ENCODE data around the gene AKAP13. TPM values are rescaled to one million over a fixed set of nuclear protein-coding genes. Genes with fewer than 3 reads are reported as not detected.

Gene AKAP13
- polyA plus RNA-seq, 1 donor from 2014 or later, result 10.0 TPM

DNA sequence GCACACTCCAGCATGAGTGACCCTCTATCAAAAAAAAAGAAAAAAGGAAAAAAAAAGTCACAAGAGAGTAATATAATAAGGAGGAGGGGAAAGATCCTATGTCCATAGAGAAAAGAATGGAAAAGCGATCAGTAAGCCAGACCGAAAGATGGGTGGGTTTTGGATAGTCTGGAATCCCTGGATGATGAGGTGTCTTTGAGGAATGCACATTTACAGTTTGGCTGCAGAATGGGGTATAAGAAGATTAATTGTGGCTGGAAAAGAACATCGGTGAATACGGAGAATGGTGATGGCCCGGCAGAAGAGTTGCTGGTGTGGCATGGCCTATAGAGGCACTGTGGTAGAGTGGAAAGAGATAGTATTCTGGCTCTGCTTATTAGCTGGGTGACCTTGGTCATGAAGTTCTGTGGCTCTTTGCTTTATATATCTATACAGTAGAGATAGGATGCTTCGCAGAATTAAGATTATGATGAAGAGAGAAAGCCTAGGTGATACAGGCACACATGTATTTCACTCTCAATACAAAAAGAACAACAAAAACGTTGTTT is 187.9 kb downstream of the AKAP13 start:
- no peaks in the 10 kb centered on the region for H3K9me2 ChIP-seq (ENCODE audit: insufficient read depth, low read length)
- peaks cover 3% of the 10 kb centered on the region for H3F3A ChIP-seq (ENCODE audit: insufficient read depth, low read length, poor library complexity, severe bottlenecking)
- no peaks in the 10 kb centered on the region for H3K9me3 ChIP-seq (ENCODE audit: low read length)
- H3K4me2 ChIP-seq (ENCODE audit: low read length), result no peak overlapping the region
- no peak overlapping the region for H2AFZ ChIP-seq (ENCODE audit: low read depth, low read length)
- no peak overlapping the region for H3K27ac ChIP-seq (ENCODE audit: low read length)
- TF ChIP-seq TAF1 (IDR thresholded peaks at IDR 0.05; ENCODE audit: low read depth), result no peak
- TF ChIP-seq, protein P1, sequence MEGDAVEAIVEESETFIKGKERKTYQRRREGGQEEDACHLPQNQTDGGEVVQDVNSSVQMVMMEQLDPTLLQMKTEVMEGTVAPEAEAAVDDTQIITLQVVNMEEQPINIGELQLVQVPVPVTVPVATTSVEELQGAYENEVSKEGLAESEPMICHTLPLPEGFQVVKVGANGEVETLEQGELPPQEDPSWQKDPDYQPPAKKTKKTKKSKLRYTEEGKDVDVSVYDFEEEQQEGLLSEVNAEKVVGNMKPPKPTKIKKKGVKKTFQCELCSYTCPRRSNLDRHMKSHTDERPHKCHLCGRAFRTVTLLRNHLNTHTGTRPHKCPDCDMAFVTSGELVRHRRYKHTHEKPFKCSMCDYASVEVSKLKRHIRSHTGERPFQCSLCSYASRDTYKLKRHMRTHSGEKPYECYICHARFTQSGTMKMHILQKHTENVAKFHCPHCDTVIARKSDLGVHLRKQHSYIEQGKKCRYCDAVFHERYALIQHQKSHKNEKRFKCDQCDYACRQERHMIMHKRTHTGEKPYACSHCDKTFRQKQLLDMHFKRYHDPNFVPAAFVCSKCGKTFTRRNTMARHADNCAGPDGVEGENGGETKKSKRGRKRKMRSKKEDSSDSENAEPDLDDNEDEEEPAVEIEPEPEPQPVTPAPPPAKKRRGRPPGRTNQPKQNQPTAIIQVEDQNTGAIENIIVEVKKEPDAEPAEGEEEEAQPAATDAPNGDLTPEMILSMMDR (IDR thresholded peaks at IDR 0.05; ENCODE audit: poor library complexity, severe bottlenecking), result no peak
- TF ChIP-seq POLR2AphosphoS5 (IDR thresholded peaks at IDR 0.05), result no peak
- no peak for TF ChIP-seq EP300 (conservative IDR thresholded peaks at IDR 0.05; ENCODE audit: poor library complexity, severe bottlenecking)
- TF ChIP-seq SMC3 (conservative IDR thresholded peaks at IDR 0.05; ENCODE audit: poor library complexity), result no peak
- H4K20me1 ChIP-seq (ENCODE audit: insufficient read depth), result no peaks in the 10 kb centered on the region
- H3K79me2 ChIP-seq (replicated peaks; ENCODE audit: insufficient read depth, low read length), result no peaks in the 10 kb centered on the region
- H3K4me3 ChIP-seq (ENCODE audit: low read length), result no peak overlapping the region
- no peak overlapping the region for H3K9ac ChIP-seq (ENCODE audit: low read length)
- no peaks in the 10 kb centered on the region for H3K36me3 ChIP-seq (ENCODE audit: insufficient read depth, low read length)
- no peaks in the 10 kb centered on the region for H3K27me3 ChIP-seq (ENCODE audit: insufficient read depth, low read depth, low read length)

DNA sequence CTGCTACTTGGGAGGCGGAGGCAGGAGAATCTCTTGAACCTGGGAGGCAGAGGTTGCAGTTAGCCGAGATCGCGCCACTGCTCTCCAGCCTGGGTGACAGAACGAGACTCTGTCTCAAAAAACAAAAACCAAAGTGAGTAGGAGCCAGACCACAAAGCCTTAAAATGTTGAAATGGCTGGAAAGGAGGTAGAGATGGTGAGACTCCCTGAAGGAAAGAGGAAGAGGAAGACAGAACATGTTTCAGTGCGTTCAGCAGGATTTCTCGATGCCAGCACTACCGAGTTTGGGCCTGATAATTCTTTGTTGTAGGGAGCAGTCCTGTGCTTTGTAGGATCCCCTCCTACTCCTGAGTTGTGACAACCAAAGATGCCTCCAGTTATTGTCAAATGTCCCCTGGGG is 189.9 kb downstream of the AKAP13 start:
- Histone ChIP-seq H2AFZ (ENCODE audit: low read depth, low read length) (no peak overlapping the region), H3K4me3 (ENCODE audit: low read length) (no peak overlapping the region), H3K9me3 (ENCODE audit: low read length) (no peaks in the 10 kb centered on the region), H3K27me3 (ENCODE audit: insufficient read depth, low read depth, low read length) (no peaks in the 10 kb centered on the region), H3F3A (ENCODE audit: insufficient read depth, low read length, poor library complexity, severe bottlenecking) (no peaks in the 10 kb centered on the region), H3K9me2 (ENCODE audit: insufficient read depth, low read length) (no peaks in the 10 kb centered on the region), H3K4me2 (ENCODE audit: low read length) (no peak overlapping the region), H3K36me3 (ENCODE audit: insufficient read depth, low read length) (no peaks in the 10 kb centered on the region), H3K27ac (ENCODE audit: low read length) (no peak overlapping the region), H3K9ac (ENCODE audit: low read length) (no peak overlapping the region), H3K79me2 (replicated peaks; ENCODE audit: insufficient read depth, low read length) (no peaks in the 10 kb centered on the region), H4K20me1 (ENCODE audit: insufficient read depth) (no peaks in the 10 kb centered on the region)
- TF ChIP-seq, protein P1 (IDR thresholded peaks at IDR 0.05; ENCODE audit: poor library complexity, severe bottlenecking), result no peak
- TF ChIP-seq, protein P2, sequence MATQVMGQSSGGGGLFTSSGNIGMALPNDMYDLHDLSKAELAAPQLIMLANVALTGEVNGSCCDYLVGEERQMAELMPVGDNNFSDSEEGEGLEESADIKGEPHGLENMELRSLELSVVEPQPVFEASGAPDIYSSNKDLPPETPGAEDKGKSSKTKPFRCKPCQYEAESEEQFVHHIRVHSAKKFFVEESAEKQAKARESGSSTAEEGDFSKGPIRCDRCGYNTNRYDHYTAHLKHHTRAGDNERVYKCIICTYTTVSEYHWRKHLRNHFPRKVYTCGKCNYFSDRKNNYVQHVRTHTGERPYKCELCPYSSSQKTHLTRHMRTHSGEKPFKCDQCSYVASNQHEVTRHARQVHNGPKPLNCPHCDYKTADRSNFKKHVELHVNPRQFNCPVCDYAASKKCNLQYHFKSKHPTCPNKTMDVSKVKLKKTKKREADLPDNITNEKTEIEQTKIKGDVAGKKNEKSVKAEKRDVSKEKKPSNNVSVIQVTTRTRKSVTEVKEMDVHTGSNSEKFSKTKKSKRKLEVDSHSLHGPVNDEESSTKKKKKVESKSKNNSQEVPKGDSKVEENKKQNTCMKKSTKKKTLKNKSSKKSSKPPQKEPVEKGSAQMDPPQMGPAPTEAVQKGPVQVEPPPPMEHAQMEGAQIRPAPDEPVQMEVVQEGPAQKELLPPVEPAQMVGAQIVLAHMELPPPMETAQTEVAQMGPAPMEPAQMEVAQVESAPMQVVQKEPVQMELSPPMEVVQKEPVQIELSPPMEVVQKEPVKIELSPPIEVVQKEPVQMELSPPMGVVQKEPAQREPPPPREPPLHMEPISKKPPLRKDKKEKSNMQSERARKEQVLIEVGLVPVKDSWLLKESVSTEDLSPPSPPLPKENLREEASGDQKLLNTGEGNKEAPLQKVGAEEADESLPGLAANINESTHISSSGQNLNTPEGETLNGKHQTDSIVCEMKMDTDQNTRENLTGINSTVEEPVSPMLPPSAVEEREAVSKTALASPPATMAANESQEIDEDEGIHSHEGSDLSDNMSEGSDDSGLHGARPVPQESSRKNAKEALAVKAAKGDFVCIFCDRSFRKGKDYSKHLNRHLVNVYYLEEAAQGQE (IDR thresholded peaks at IDR 0.05; ENCODE audit: borderline replicate concordance), result no peak
- TF ChIP-seq EZH2 (IDR thresholded peaks at IDR 0.05; ENCODE audit: borderline replicate concordance, insufficient read depth, low read length, poor library complexity, severe bottlenecking) (no peak), RAD21 (conservative IDR thresholded peaks at IDR 0.05) (no peak), SMC3 (conservative IDR thresholded peaks at IDR 0.05; ENCODE audit: poor library complexity) (no peak), MXI1 (conservative IDR thresholded peaks at IDR 0.05; ENCODE audit: poor library complexity, severe bottlenecking) (no peak)

All from neural cell (in vitro differentiated cells).